Mucosa of rectum (tissue), 2 donors: Measurements from ENCODE around the gene LMO7.

ENCODE experiments used
- H3K27ac ChIP-seq, 2 donors: one replicate each; pipeline ENCODE4 v1.7.0; 2013; ENCODE audit warnings: inconsistent platforms in 2 of 2, low read depth in 2 of 2, low read length in 2 of 2
- H3K27me3 ChIP-seq, 2 donors: one replicate each; pipeline ENCODE4 v1.7.0; 2013; ENCODE audit warnings: low read length in 2 of 2; ENCODE audit not compliant: control insufficient read depth in 2 of 2, insufficient read depth in 2 of 2
- H3K36me3 ChIP-seq, 2 donors: one replicate each; pipeline ENCODE4 v1.7.0; 2013; ENCODE audit warnings: low read length in 2 of 2; ENCODE audit not compliant: control insufficient read depth in 2 of 2, insufficient read depth in 2 of 2
- H3K4me1 ChIP-seq, 2 donors: one replicate each; pipeline ENCODE4 v1.7.0; 2013; ENCODE audit warnings: low read length in 2 of 2, mild to moderate bottlenecking in 1 of 2; ENCODE audit not compliant: control insufficient read depth in 2 of 2, insufficient read depth in 2 of 2
- H3K4me3 ChIP-seq, 2 donors: one replicate each; pipeline ENCODE4 v1.7.0; 2013; ENCODE audit warnings: low read length in 2 of 2
- H3K9ac ChIP-seq, 2 donors: one replicate each; pipeline ENCODE4 v1.7.0; 2013; ENCODE audit warnings: low read length in 2 of 2, low read depth in 1 of 2, mild to moderate bottlenecking in 1 of 2
- H3K9me3 ChIP-seq, 2 donors: one replicate each; pipeline ENCODE4 v1.7.0; 2013; ENCODE audit warnings: low read length in 2 of 2; ENCODE audit not compliant: control insufficient read depth in 2 of 2
- donor health status: healthy.
- donor health status: Normal muscosa, but diverticular disease.

LMO7 gene

GRCh38 chr13:75818968-75819225 lies 182.8 kb downstream of the LMO7 start:
- no peak overlapping the region for H3K4me3 ChIP-seq
- no peaks in the 10 kb centered on the region for H3K27me3 ChIP-seq
- no peaks in the 10 kb centered on the region for H3K9me3 ChIP-seq
- H3K4me1 ChIP-seq, result no peaks in the 10 kb centered on the region
- H3K36me3 ChIP-seq, result peaks cover 14 to 30% of the 10 kb centered on the region in 2 donors
- no peak overlapping the region for H3K27ac ChIP-seq
- no peak overlapping the region for H3K9ac ChIP-seq

- no peak overlapping the region for H3K9ac ChIP-seq
- H3K9me3 ChIP-seq, result no peaks in the 10 kb centered on the region
- no peak overlapping the region for H3K4me3 ChIP-seq
- H3K36me3 ChIP-seq, result peaks cover 19 to 34% of the 10 kb centered on the region in 2 donors
- H3K4me1 ChIP-seq, result no peaks in the 10 kb centered on the region
- no peaks in the 10 kb centered on the region for H3K27me3 ChIP-seq
- no peak overlapping the region for H3K27ac ChIP-seq
Observed at GRCh38 chr13:75825161-75825560, 189.0 kb downstream of the LMO7 start.

- H3K4me1 ChIP-seq, result no peaks in the 10 kb centered on the region
- H3K27me3 ChIP-seq, result no peaks in the 10 kb centered on the region
- H3K9ac ChIP-seq, result no peak overlapping the region
- no peak overlapping the region for H3K4me3 ChIP-seq
- H3K9me3 ChIP-seq, result no peaks in the 10 kb centered on the region
- no peak overlapping the region for H3K27ac ChIP-seq
- H3K36me3 ChIP-seq, result peaks cover 19 to 34% of the 10 kb centered on the region in 2 donors
Observed at GRCh38 chr13:75825594-75825993, 189.5 kb downstream of the LMO7 start.

- Histone ChIP-seq H3K27me3 (no peaks in the 10 kb centered on the region), H3K4me3 (no peak overlapping the region), H3K9me3 (no peaks in the 10 kb centered on the region), H3K27ac (no peak overlapping the region), H3K9ac (no peak overlapping the region), H3K4me1 (no peaks in the 10 kb centered on the region), H3K36me3 (peaks cover 20 to 27% of the 10 kb centered on the region in 2 donors)
Observed at GRCh38 chr13:75826391-75826790, 190.3 kb downstream of the LMO7 start.

GRCh38 chr13:75829830-75830229 lies 193.7 kb downstream of the LMO7 start:
- Histone ChIP-seq H3K36me3 (peaks cover 19 to 20% of the 10 kb centered on the region in 2 donors), H3K27me3 (no peaks in the 10 kb centered on the region), H3K9ac (no peak overlapping the region), H3K4me1 (no peaks in the 10 kb centered on the region), H3K9me3 (no peaks in the 10 kb centered on the region), H3K4me3 (no peak overlapping the region), H3K27ac (no peak overlapping the region)

- Histone ChIP-seq H3K4me1 (no peaks in the 10 kb centered on the region), H3K27me3 (no peaks in the 10 kb centered on the region), H3K9ac (no peak overlapping the region), H3K9me3 (no peaks in the 10 kb centered on the region), H3K4me3 (no peak overlapping the region), H3K27ac (no peak overlapping the region), H3K36me3 (peaks cover 13 to 19% of the 10 kb centered on the region in 2 donors)
Observed at GRCh38 chr13:75830842-75831241, 194.7 kb downstream of the LMO7 start.

- Histone ChIP-seq H3K27ac (no peak overlapping the region), H3K4me1 (no peaks in the 10 kb centered on the region), H3K4me3 (no peak overlapping the region), H3K9me3 (no peaks in the 10 kb centered on the region), H3K36me3 (peaks cover 10 to 19% of the 10 kb centered on the region in 2 donors), H3K27me3 (no peaks in the 10 kb centered on the region), H3K9ac (no peak overlapping the region)
Observed at GRCh38 chr13:75831389-75831788, 195.3 kb downstream of the LMO7 start.

- H3K9ac ChIP-seq, result no peak overlapping the region
- H3K27me3 ChIP-seq, result no peaks in the 10 kb centered on the region
- no peaks in the 10 kb centered on the region for H3K9me3 ChIP-seq
- no peak overlapping the region for H3K27ac ChIP-seq
- no peak overlapping the region for H3K4me3 ChIP-seq
- H3K4me1 ChIP-seq, result no peaks in the 10 kb centered on the region
- H3K36me3 ChIP-seq, result peaks cover 5 to 16% of the 10 kb centered on the region in 2 donors
Observed at GRCh38 chr13:75832812-75833211, 196.7 kb downstream of the LMO7 start.

GRCh38 chr13:75836441-75836840 lies 200.3 kb downstream of the LMO7 start:
- Histone ChIP-seq H3K27me3 (no peaks in the 10 kb centered on the region), H3K9ac (no peak overlapping the region), H3K27ac (no peak overlapping the region), H3K36me3 (peaks cover 20 to 23% of the 10 kb centered on the region in 2 donors), H3K4me3 (no peak overlapping the region), H3K4me1 (no peaks in the 10 kb centered on the region), H3K9me3 (no peaks in the 10 kb centered on the region)

GRCh38 chr13:75838366-75839005 lies 202.4 kb downstream of the LMO7 start:
- Histone ChIP-seq H3K9me3 (no peaks in the 10 kb centered on the region), H3K27me3 (no peaks in the 10 kb centered on the region), H3K36me3 (peaks cover 36 to 39% of the 10 kb centered on the region in 2 donors), H3K9ac (no peak overlapping the region), H3K27ac (no peak overlapping the region), H3K4me1 (no peaks in the 10 kb centered on the region), H3K4me3 (no peak overlapping the region)

- no peaks in the 10 kb centered on the region for H3K4me1 ChIP-seq
- peaks cover 32 to 39% of the 10 kb centered on the region in 2 donors for H3K36me3 ChIP-seq
- H3K27me3 ChIP-seq, result no peaks in the 10 kb centered on the region
- no peak overlapping the region for H3K4me3 ChIP-seq
- H3K27ac ChIP-seq, result no peak overlapping the region
- no peak overlapping the region for H3K9ac ChIP-seq
- H3K9me3 ChIP-seq, result no peaks in the 10 kb centered on the region
Observed at GRCh38 chr13:75839406-75839805, 203.3 kb downstream of the LMO7 start.
